OCI-M1 (cell line): ENCODE results near the gene NOS3.
A peak's percentile ranks its signal among the peaks of the same experiment; 100 is the strongest.

ENCODE experiments used
- DNase-seq: peaks from one replicate; lab custom pipeline; 2025; lab: John Stamatoyannopoulos, UW

The NOS3 gene

DNA sequence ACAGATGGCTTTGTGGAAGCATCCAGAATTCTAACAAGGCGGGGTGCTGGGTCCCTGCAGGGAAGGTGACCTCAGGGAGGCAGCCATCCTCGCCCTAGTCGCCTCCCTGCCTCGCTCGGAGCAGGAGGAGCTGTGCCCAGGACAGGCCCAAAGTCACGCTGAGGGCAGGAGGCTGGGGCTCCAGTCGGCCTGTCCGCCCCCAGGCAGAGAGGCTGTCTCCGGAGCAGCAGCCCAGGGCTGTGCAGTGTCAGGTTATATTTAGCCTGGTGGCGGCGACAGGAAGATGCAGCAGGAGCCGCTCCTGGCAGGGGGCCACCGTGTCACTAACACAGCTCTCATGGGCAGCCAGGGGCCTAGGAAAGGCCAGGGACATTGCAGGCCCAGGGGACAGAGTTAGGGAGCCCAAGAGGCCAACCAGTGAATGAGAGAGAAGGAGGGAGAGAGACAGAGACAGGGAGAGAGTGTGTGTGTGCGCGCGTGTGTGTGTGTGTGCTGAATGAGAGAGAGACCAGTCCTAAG lies 26.2 kb upstream of the NOS3 start:
- DNase-seq, result no peak

DNA sequence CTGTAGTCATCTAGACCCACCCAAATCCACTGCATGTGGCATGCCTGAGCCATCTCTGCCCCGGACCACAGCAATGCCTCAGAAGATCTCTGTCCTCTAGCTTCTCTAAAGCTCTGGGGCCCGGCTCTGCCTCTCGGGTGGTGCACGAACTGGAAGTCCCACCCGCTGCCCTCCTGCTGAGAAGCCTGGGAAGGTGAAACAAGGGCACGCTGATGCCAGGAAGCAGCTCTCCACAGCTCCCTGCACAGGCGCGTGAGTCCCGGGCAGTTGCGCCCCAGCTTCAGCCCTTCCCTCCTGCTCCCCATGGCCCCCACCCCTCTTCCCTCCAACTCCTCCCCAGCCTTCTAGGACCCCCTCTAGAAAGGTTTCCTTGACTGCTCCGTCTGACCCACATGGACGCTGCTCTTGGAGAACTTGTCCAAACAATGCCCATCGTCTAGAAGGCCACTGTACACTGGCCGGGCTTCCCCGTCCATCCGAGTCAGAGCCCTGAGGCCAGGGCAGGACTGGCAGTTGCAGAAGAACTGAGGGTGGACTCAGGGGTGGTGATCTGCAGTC lies 25.5 kb upstream of the NOS3 start:
- no peak for DNase-seq

DNA sequence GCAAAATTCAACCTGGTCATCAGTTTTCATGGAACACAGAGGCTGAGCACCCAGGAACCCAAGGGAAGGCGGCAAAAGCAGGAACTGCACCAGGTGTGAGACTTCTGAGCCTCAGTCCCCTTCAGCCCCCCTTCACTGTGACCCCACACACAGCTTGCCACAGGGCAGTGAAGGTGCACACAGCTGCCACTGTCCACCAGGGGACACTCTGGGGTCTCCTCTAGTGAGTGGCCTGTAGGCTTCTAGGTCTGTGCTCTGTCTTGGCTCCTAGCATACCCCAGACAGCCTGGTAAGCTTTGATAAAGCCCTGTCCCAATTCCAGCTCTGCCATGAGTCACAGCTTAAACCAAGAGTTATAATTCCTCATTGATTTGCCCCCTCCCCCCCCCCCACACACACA lies 24.8 kb upstream of the NOS3 start:
- DNase-seq, result peak; percentile 52

DNA sequence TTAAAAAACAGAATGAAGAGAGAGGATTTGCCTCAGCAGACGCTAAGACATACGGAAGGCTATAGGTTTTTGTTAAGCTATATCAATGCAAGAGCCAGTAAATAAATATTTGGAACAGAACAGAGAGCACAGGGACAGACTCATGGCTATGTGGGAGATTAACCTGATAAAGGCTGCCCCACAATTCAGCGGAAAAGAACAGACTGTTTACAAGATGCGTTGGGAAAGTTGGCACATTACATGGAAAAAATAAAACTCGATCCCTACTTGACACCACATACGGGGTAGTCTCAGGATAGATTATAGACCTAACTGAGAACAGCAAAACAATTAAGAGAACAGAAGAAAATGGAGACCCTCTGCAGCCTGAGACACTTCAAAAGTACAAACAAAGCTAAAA lies 23.5 kb upstream of the NOS3 start:
- DNase-seq, result no peak

DNA sequence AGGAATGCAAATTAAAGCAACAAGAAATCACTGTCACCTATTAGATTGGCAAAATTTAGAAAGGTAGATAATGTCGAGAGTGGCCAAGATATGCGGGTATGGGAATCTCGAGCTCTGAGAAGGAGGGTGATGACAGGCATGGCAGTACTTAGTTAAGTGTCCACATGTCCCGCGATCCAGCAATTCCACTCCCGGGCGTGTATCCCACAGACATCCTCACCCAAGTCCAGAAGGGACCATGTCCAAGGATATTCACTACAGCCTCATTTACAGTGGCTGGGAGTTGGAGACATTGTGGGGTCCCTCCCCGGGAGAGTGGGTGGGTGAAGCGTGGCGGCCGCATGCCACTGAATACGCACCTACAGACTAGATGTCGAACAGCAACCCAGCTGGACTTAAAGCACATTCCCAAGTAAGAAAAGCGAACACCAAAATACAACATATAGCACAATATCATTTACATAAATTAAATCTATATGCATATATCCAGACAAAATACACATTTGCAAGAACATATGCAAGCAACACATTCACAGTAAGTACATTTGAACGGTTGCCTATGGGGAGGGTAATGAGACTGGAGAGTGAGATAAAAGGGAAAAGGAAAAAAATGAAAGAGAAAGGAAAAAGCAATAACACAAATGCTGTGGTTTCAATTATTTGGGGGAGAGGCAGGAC lies 22.6 kb upstream of the NOS3 start:
- DNase-seq, result no peak

DNA sequence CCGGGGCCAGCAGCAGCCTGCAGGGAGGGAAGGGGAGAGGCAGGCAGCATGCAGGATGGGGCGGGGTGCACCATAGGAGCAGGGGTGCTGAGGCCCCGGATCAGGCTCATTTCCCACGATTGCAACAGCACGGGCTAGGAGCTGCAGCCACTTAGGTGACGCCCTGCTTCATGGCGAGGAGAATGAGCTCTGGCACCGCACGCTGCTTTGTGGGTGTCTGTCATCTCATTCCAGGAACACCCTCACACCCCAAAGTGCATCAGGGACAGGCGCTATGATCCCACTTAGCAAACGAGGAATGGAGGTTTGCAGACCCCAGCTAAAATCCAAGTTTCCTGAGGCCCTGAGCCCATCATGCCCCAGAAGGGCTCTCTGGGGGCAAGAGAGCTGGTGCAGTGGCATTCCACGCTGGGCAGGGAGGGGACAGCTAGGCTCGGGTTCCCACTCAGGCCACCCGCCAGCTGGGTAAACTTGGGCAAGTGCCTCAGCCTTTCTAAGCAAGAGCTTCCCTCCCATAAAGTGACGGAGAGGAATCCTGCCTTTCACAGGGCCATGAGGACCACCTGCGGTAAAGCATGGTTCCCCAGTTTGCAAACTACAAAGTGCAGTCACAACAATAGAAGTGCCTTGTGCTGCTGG lies 22.0 kb upstream of the NOS3 start:
- DNase-seq, result peak; percentile 48

DNA sequence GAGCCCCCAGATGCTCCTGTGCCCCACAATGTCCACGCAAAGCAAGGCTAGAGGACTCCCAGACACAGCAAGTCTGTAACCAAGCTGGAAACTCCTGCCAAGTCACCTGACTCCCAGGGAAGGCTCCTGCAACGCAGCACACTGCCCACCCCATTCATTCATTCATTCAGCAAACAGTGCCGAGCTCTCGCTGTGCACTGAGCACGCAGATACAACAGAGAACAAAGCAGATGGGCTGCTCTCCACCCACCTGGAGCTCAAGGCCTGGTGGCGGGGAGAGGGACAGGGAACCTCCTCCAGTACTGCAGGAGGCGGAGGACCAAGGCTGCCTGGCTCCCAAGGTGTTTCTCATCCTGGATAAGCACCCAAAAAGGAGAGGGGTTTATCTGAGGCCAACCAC lies 21.3 kb upstream of the NOS3 start:
- no peak for DNase-seq

DNA sequence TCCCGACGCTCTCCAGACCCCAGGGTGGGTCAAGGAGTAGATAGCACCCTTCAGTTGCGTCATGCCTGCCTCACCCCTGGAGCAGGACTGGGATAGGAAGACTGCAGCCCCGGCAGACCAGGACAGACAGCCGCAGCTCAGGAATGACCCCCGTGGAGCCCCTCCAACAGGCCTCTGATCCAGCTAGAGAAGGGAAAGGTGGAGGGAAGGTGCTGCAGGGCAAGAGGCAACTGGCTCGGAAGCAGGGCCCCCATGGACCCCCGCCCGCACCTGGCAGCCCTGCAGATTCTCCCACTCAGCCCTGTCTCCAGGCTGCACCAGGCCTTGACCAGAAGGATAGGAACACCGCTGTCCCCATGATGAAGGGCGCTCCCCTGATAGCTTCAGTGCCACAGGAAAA lies 20.4 kb upstream of the NOS3 start:
- DNase-seq, result no peak

DNA sequence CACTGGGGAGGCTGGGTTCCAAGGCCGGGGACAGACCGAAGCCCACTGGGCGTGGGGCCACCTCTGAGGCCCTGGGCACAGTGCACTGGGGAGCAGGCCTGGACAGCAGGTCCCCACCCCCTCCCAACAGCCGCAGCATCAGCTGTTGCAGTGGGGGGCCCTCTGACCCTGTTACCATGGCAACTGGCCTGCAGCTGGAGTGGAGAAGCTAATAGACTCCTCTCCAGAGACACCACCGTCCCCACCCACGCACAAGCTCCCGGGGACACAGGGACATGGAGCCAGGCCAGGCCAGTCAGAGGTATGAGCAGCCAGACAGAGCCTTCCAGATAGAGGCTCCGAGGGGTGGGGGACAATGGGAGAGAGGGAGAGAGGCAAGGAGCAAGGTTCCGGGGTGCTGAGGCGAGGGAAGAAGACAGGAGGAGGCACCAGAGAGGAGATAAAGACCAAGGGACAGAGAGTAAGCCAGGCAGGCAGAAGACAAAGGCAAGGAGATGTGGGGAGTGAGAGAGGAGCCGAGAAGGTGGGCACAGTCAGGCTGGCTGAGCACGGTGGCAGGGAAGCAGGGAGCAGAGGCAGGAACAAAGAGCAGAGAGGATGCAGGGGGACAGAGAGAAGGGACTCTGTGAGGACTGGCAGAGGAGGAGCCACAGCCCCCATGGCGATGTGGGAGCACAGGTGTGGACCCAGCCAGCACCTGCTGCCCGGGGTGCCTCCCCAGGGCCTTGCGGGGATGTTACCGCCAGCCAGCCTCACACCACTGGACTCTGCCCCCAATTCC lies 19.4 kb upstream of the NOS3 start:
- DNase-seq, result no peak

DNA sequence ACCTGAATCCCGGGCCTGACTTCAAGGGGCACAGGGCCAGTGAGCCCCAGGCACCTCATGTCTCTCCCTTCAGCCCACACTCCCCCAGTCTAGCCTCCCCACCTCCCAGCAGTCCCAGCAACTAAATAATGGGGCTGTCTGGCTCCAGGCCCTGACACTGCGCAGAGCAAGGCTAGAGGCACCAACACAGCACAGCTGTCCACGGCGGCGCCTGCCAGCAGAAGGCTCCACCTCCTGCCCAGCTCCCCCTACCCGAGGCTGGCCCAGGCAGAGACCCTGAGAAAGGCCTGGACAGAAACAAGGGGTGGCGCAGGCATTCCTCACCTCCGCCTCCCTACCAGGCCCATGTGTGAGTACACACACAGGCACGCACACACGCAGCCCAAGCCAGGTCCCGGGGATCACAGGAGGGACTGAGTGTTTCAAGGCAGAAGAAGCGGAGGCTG lies 18.8 kb upstream of the NOS3 start:
- no peak for DNase-seq

DNA sequence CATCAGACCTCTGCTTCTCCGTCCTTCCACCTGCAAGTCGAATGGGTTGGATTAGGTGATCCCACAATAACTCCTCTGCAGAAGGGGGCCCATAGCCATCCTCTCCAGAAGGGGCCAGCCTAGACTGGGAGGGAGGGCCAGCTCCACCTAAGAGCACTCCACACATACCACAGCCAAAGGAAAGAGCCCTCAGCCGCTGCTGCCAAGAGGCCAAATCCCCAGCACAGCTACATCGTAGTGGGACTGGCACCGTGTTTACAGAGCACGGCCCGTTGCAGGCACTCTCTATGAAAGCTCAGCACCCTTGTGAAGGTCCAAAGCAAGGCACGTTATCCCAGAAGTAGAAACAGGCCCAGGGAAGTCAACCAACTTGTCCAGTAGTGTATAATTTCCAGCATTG lies 18.1 kb upstream of the NOS3 start:
- no peak for DNase-seq

DNA sequence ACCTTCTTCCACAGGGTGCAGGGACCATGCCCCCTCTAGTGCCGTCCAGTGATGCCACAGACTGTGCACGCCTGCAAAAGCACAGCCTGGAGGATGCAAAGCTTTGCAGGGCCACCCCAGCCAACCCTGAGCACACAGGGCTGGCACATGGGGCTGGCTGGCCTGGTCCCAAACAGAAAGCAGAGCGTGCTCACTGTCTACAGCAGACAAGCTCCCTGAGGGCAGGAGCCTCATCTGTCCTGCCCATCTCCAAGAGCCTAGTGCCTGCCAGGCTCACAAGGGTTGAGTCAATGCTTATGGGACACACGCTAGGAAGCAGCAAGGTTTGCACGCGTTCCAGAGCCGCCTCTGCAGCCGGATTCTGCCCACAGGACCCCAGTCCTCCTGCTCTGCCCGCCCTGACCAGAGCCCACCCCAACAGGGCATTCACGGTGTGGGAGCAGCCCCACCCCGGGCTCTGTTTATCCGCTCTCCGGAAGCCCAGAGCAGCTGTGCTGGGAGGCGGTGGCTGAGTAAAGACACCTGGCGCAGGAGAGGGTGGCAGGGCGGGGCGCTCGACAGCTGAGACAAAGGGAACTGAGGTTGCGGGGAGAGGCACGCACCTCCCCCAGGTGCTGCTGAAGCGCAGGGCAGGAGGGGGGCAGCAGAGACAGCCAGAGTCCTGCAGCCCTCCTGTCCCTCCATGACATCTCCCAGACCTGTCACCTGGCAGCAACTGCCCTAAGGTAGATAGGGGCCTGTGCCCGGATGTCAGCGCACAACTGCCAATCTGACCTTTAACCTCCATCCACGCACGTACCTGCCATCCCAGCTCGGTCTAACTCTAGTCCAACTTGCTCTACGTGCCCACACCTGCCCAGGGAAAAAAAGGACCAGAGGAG lies 17.0 kb upstream of the NOS3 start:
- no peak for DNase-seq

DNA sequence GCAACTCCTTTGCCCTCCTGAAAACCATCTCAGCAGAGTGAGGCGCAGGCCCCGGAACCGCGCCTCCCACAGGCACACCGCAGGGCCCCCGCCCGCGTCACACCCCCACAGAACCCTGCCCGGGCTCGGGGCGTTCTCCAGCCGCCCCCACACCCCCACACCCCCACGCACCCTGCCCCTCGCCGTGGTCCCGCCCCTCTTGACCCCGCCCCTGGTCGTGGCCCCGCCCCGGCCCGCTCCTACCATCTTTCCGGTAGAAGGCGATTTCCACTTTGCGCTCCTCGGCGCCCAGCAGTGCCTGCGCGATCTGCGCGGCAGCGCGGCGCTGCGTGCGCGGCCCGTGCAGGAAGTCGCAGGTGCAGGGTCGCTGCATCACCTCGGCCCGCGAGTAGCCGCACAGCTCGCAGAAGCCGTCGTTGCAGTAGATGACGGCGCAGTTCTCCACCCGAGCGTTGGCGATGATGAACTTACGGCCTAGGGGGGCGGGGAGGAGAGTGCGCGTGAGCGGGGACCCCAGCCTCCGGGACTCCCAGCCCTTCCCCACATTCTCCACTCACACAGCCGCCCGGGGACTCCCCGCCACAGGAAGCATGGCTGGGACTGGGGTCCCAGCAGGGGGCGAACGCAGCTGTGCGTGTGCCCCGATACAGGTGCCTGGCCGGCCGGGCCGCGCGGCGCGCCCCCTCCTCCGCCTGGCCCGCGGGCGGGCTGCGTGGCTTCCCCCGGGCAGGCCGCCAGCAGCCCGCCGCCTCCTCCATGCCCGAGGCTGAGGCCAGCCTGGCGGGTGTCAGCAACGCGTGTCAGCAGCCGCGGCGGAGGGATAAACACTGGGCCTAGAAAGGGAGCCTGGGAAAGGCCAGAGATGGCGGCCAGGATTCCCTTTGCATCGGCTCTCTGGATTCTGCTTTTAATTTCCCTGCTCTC lies 16.1 kb upstream of the NOS3 start:
- DNase-seq, result peak; percentile 56

DNA sequence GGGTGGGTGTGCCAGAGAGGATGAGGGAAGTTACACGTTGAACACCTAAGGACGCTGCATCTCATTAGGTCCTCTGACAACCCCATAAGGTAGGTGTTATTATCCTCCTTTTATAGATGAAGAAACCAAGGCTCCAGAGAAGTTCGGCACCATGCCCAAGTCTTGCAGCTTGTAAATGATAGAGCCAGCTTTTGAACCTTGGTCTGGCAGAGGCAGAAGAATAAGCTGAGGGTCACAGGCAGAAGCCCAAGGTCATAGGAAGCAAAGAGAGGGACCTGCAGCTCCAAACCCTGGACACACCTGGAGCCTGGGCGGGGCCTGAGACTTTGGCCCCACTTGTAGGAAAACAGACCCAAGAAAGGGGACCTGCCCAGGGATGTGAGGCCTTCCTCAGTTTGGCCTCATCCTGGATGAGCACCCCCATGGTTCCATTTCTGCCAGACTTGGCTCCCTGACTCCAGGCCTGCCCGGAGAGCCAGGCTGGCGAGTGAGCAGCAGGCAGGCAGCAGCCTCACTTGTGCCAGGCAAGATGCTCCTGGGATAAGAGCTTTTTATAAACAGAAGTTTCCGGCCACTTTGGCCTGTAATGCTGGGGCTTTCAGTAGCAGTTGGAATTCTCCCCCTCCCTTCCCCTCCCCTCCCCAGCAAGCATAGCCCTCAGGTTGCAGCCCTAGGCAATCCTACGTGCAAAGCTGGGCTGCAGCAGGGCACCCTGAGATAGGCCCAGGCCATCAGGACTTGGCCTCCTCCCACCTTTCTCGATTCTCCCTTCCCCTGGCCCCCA lies 15.1 kb upstream of the NOS3 start:
- no peak for DNase-seq

DNA sequence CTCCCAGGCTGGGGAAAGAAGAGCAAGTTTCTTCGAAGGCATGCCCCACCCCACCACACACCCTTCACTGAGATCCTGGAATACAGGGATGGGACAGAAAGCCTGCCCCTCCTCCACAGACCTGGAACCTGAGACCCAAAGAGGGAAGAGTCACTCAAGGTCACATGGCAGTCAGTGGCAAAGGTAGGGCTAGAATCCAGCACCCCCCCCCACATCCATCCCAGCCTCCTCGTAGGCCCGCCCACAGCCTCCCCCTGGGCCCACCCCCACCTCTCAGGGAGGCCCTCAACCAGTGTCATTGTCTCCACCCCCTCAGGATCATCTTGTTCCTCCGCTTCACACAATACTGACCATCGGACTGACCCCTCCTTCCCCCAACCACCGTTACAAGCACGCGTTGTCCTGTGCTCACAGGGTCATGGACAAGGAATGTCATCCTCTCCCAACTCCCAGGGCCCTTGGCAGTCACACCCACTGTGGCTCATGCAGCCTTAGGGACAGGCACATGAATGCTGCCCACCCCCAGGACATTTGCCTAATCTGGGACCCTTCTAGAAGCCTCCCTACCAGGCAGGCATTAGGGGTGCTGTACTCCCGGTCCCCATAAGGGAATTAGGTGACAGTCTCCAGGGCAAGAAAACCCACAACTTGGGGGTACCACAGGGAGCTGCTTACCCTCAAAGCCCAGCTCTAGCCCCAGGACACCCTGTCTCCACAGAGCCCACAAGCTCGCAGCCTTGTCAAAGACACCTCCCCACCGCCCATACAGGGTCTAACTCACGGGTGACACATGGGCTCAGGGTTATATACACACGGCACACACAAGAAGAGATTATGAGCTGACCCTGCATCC lies 14.1 kb upstream of the NOS3 start:
- DNase-seq, result no peak

DNA sequence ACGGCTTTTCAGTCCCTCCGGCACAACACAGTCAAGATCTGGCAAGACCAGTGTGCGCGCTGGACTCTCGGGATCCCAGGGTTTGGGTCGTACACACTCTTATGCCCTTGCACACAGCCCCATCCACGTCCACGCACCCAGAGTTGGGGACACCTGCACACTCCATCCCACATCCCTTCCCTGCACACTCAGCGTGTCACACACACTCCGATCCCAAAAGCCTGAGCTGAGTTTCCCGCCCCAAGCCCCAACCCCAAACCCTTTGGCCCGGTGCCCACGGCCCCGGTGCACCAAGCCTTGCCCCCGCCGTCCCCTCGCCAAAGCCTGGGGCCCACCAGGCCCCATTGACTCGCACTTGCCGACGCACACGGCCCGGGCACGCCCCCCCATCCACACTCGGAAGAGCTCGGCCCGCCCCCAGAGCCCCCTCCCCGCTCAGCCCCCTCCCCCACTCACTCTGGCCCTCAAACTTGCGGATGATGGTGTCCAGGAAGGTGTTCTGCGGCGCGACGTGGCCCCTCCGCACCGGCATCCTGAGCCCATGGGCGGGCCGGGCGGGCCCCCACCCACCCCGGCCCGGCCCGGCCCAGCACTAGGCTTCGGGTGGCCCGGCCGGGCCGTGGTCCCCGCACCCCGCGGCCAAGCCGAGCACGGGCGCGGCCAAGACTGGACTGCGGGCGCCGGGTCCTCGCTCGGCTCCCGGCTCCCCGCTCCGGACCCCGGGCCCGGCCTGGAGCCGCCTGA lies 13.3 kb upstream of the NOS3 start:
- peak; percentile 2 for DNase-seq

DNA sequence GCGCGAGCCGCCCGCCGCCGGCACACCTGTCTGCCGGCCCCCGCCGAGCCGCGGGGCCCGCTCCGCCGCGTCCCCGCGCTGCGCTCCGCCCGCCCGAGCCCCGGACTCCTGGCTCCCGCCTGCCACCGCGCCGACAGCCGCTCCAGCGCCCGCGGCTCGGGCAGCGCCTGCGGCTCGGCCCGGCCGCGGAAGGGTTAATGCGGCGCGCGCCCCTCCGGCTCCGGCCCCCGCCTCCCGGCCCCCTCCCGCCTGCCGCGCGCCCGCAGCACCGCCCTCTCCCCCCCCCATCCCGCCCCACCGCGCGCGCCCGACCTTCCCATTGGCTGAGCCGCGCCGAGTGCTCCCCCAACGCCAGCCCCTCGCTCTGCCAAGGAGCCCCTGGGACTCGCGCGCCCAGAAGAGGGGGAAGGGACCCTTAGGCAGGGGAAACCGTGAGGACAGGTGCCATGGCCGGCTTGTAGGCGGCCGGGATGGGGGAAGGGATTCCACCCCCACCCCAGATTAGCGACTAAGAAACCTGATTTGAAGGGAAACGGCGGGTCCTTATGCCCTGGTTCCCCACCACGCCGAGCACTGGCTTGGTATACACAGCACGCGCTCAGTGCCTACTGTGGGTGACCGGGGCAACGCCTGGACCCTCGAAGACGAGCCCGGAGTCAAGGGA lies 12.6 kb upstream of the NOS3 start, which contains the start of gene KCNH2:
KCNH2 (minus strand) TSS at position 196 of the 664 bp plus-strand sequence. CDS start 408 bp downstream, outside the sequence.
- DNase-seq, result peak; percentile 63
